GM12892 (cell line): ENCODE measurements around the gene AKR1E2.

ENCODE experiments used
- POLR2A ChIP-seq: IDR thresholded peaks from 2 replicates; pipeline ENCODE4 v1.6.1; 2011; ENCODE audit warnings: low read depth, low read length, control low read depth
- POLR2AphosphoS5 ChIP-seq: IDR thresholded peaks from 2 replicates; pipeline ENCODE4 v1.6.1; 2011; ENCODE audit warnings: low read depth, low read length, control low read depth

DNA sequence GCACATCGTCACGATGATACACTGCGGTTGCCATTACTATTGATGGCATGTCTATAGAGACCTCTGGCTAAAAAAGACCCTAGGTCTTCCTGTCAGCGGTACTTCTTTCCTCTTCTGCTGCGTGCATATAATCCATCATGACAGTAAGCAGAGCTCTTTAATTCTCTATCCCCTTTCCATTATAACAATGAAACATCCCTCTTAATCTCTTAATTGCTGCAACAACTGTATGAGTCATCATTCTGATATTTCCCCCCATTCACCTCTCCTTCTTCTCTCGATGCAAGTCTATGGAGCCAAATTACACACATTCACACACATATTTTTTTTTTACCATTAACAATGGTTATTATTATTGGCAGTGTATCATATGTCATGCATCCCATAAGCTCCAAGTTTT lies 45.2 kb upstream of the AKR1E2 start:
- TF ChIP-seq POLR2A, result no peak
- TF ChIP-seq POLR2AphosphoS5, result no peak
